GM12878 (cell line): ENCODE measurements around the gene PTPRJ. TPM values are rescaled to one million over a fixed set of nuclear protein-coding genes. Genes with fewer than 3 reads are reported as not detected.

Source experiments
- BHLHE40 ChIP-seq, 2 experiments: fragments of 450-650 bp in 1 of 2; IDR thresholded peaks; 2 replicates each; pipeline ENCODE4 v1.6.1; 2011 to 2017; ENCODE audit warnings: low read depth in 2 of 2, borderline replicate concordance in 1 of 2, improper control_type of control experiment in 1 of 2, low read length in 1 of 2, mild to moderate bottlenecking in 1 of 2
- CEBPB ChIP-seq, 2 experiments: fragments of 150-350 bp in 1 of 2; IDR thresholded peaks; 2 replicates each; pipeline ENCODE4 v1.6.1; 2012 to 2014; ENCODE audit warnings: low read depth in 2 of 2, low read length in 2 of 2, borderline replicate concordance in 1 of 2, inconsistent platforms in 1 of 2
- CHD4 ChIP-seq: fragments of 200-600 bp; sonication (generic); IDR thresholded peaks from 2 replicates; pipeline ENCODE4 v1.6.1; 2016; ENCODE audit warnings: mild to moderate bottlenecking
- DPF2 ChIP-seq: fragments of 450-650 bp; IDR thresholded peaks from 2 replicates; pipeline ENCODE4 v1.6.1; 2017; ENCODE audit warnings: mild to moderate bottlenecking
- FOS ChIP-seq: IDR thresholded peaks from 3 replicates; pipeline ENCODE4 v1.6.1; 2011; ENCODE audit warnings: borderline replicate concordance; ENCODE audit not compliant: insufficient read length; ENCODE audit errors: extremely low read depth
- HDAC2 ChIP-seq: fragments of 200-600 bp; sonication (generic); IDR thresholded peaks from 2 replicates; pipeline ENCODE4 v1.6.1; 2017
- IRF4 ChIP-seq: IDR thresholded peaks from 2 replicates; pipeline ENCODE4 v1.6.1; 2011; ENCODE audit warnings: low read depth, low read length
- KAT2A ChIP-seq: conservative IDR thresholded peaks from 2 replicates; pipeline ENCODE4 v1.6.1; 2011; ENCODE audit warnings: low read depth, low read length; ENCODE audit not compliant: control insufficient read depth
- MEF2A ChIP-seq: IDR thresholded peaks from 2 replicates; pipeline ENCODE4 v1.6.1; 2011; ENCODE audit warnings: low read depth, mild to moderate bottlenecking, low read length, moderate library complexity; ENCODE audit not compliant: insufficient read depth
- MXI1 ChIP-seq: fragments of 150-350 bp; IDR thresholded peaks from 2 replicates; pipeline ENCODE4 v1.6.1; 2011; ENCODE audit warnings: low read depth, mild to moderate bottlenecking, inconsistent platforms, low read length, improper control_type of control experiment
- MYB ChIP-seq: fragments of 150-350 bp; IDR thresholded peaks from 2 replicates; pipeline ENCODE4 v1.6.1; 2014; ENCODE audit warnings: mild to moderate bottlenecking, low read depth, low read length, borderline replicate concordance
- NFYB ChIP-seq: IDR thresholded peaks from 2 replicates; pipeline ENCODE4 v1.6.1; 2011; ENCODE audit warnings: low read depth, mild to moderate bottlenecking, low read length, improper control_type of control experiment, moderate library complexity; ENCODE audit not compliant: insufficient read depth
- NR2C1 ChIP-seq: fragments of 450-650 bp; IDR thresholded peaks from 2 replicates; pipeline ENCODE4 v1.6.1; 2017; ENCODE audit warnings: antibody characterized with exemption, mild to moderate bottlenecking, moderate library complexity
- POLR2AphosphoS5 ChIP-seq: IDR thresholded peaks from 2 replicates; pipeline ENCODE4 v1.6.1; 2011; ENCODE audit warnings: mild to moderate bottlenecking, low read length, inconsistent platforms
- RB1 ChIP-seq: fragments of 450-650 bp; formaldehyde crosslinking; IDR thresholded peaks from 2 replicates; pipeline ENCODE4 v1.6.1; 2017; ENCODE audit warnings: mild to moderate bottlenecking, borderline replicate concordance
- RCOR1 ChIP-seq: conservative IDR thresholded peaks from 2 replicates; pipeline ENCODE4 v1.6.1; 2012; ENCODE audit warnings: low read depth, low read length, improper control_type of control experiment
- RELA ChIP-seq: fragments of 450-650 bp; IDR thresholded peaks from 2 replicates; pipeline ENCODE4 v1.8.0; 2014; ENCODE audit warnings: borderline replicate concordance; ENCODE audit not compliant: partially characterized antibody
- SMAD1 ChIP-seq: fragments of 450-650 bp; IDR thresholded peaks from 2 replicates; pipeline ENCODE4 v1.6.1; 2018; ENCODE audit warnings: mild to moderate bottlenecking, low read depth; ENCODE audit not compliant: partially characterized antibody
- SMC3 ChIP-seq: IDR thresholded peaks from 2 replicates; pipeline ENCODE4 v1.6.1; 2011; ENCODE audit warnings: low read length, improper control_type of control experiment, borderline replicate concordance
- SUPT20H ChIP-seq: IDR thresholded peaks from 2 replicates; pipeline ENCODE4 v1.6.1; 2011; ENCODE audit warnings: low read depth, mild to moderate bottlenecking, low read length, moderate library complexity, borderline replicate concordance; ENCODE audit not compliant: control insufficient read depth
- TARDBP ChIP-seq: IDR thresholded peaks from 2 replicates; pipeline ENCODE4 v1.6.1; 2016; ENCODE audit warnings: borderline replicate concordance
- TBL1XR1 ChIP-seq: IDR thresholded peaks from 2 replicates; pipeline ENCODE4 v1.6.1; 2012; ENCODE audit warnings: low read depth, low read length, improper control_type of control experiment
- polyA plus RNA-seq, 11 experiments: library from polyadenylated mRNA; depleted of rRNA in 4 of 11; unstranded in 6 of 11; stranded (reverse) in 5 of 11; fragments of >200 nt; fragmentation: Nextera tagmentation in 4 of 11; fragmentation: Illumina TruSeq in 1 of 11; extraction: Ambion mirVana in 4 of 11; extraction: Trizol in 1 of 11; gene quantifications; 1 replicate in 1 of 11; 2 replicates in 10 of 11; pipeline versions ENCODE4 v1.2.1 to v1.2.3, GENCODE V29; 2011 to 2016; ENCODE audit warnings: inconsistent platforms in 2 of 11, missing spikeins in 2 of 11, low read depth in 1 of 11
- total RNA-seq, 4 experiments: library from RNA; depleted of rRNA in 3 of 4; stranded (reverse); fragments of >200 nt in 3 of 4; fragmentation: Illumina TruSeq in 1 of 4; extraction: Trizol in 1 of 4; gene quantifications; 2 replicates each; pipeline versions ENCODE4 v1.2.1 to v1.2.3, GENCODE V29; 2013 to 2021
- TF ChIP-seq, protein P1 (sequence below): fragments of 450-650 bp; IDR thresholded peaks from 2 replicates; pipeline ENCODE4 v1.6.1; 2018; ENCODE audit warnings: mild to moderate bottlenecking, low read depth, moderate library complexity; ENCODE audit not compliant: partially characterized antibody
- TF ChIP-seq, protein P2 (sequence below): fragments of 450-650 bp; IDR thresholded peaks from 2 replicates; pipeline ENCODE4 v1.6.1; 2017; ENCODE audit warnings: low read depth, mild to moderate bottlenecking, moderate library complexity
- TF ChIP-seq, protein P3 (sequence below): IDR thresholded peaks from 2 replicates; pipeline ENCODE4 v1.6.1; 2011; ENCODE audit warnings: borderline replicate concordance, low read depth, mild to moderate bottlenecking, moderate library complexity, low read length; ENCODE audit not compliant: insufficient read depth, poor library complexity, severe bottlenecking

PTPRJ gene
- total and polyA plus RNA-seq, 10 of the 15 experiments (the other 5 are each of a cell fraction or from before 2014, with no cell fraction given) = 0.22 to 22.4 (median 7.4) TPM

DNA sequence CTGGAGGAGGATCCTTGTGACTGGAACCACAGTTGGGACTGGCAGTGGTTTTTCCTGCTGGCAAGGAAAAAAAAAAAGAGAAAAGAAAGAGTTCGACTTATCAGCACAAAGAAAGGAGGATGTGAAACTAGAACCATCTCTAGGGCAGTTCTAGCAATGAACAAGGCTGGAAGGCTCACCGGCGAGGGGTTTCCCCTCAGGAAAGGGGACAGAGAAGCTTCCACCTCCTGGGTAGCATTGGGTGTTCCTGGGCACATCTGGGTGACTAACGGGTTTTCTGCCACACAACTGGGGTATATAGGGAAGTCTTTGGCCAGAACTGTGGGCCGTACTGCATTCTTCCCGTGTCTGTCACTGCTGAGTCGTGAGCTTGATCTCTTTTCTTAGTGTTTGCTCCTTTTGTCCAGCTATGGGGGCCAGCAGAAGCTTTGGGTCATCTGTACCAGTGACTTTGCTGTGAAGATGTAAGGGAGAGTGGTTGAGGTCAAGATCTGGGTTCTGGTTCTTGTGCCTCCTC is 126.9 kb downstream of the PTPRJ start (continued):
- TF ChIP-seq DPF2 (peak; percentile 75; the same call in 1 of the 2 replicates), CEBPB (IDR thresholded peaks at IDR 0.05; ENCODE audit: borderline replicate concordance in 1 of 2, low read depth in 2 of 2, low read length in 2 of 2) (peak in 1 of 2 experiments; percentile 42; a peak in 1 of 4 replicates), IRF4 (peak; percentile 92), SMC3 (no peak), RCOR1 (0 out of 2 replicates have a peak, but pooled peaks have one; percentile 79), HDAC2 (no peak), SUPT20H (no peak), MEF2A (0 out of 2 replicates have a peak, but pooled peaks have one; percentile 27), TARDBP (no peak), RELA (peak; percentile 47), RB1 (no peak), KAT2A (no peak), NR2C1 (no peak), CHD4 (no peak), MXI1 (0 out of 2 replicates have a peak, but pooled peaks have one; percentile 21), MYB (no peak), FOS (no peak), NFYB (no peak), BHLHE40 (IDR thresholded peaks at IDR 0.05; ENCODE audit: borderline replicate concordance in 1 of 2, low read depth in 2 of 2, low read length in 1 of 2) (0 out of 4 replicates have a peak, but pooled peaks of 1 of the 2 experiments have one; percentile 36), SMAD1 (no peak), TBL1XR1 (no peak), POLR2AphosphoS5 (no peak)
- TF ChIP-seq, protein P1, sequence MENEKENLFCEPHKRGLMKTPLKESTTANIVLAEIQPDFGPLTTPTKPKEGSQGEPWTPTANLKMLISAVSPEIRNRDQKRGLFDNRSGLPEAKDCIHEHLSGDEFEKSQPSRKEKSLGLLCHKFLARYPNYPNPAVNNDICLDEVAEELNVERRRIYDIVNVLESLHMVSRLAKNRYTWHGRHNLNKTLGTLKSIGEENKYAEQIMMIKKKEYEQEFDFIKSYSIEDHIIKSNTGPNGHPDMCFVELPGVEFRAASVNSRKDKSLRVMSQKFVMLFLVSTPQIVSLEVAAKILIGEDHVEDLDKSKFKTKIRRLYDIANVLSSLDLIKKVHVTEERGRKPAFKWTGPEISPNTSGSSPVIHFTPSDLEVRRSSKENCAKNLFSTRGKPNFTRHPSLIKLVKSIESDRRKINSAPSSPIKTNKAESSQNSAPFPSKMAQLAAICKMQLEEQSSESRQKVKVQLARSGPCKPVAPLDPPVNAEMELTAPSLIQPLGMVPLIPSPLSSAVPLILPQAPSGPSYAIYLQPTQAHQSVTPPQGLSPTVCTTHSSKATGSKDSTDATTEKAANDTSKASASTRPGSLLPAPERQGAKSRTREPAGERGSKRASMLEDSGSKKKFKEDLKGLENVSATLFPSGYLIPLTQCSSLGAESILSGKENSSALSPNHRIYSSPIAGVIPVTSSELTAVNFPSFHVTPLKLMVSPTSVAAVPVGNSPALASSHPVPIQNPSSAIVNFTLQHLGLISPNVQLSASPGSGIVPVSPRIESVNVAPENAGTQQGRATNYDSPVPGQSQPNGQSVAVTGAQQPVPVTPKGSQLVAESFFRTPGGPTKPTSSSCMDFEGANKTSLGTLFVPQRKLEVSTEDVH = no peak
- TF ChIP-seq, protein P2, sequence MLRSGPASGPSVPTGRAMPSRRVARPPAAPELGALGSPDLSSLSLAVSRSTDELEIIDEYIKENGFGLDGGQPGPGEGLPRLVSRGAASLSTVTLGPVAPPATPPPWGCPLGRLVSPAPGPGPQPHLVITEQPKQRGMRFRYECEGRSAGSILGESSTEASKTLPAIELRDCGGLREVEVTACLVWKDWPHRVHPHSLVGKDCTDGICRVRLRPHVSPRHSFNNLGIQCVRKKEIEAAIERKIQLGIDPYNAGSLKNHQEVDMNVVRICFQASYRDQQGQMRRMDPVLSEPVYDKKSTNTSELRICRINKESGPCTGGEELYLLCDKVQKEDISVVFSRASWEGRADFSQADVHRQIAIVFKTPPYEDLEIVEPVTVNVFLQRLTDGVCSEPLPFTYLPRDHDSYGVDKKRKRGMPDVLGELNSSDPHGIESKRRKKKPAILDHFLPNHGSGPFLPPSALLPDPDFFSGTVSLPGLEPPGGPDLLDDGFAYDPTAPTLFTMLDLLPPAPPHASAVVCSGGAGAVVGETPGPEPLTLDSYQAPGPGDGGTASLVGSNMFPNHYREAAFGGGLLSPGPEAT = peak; percentile 94
- TF ChIP-seq, protein P3, sequence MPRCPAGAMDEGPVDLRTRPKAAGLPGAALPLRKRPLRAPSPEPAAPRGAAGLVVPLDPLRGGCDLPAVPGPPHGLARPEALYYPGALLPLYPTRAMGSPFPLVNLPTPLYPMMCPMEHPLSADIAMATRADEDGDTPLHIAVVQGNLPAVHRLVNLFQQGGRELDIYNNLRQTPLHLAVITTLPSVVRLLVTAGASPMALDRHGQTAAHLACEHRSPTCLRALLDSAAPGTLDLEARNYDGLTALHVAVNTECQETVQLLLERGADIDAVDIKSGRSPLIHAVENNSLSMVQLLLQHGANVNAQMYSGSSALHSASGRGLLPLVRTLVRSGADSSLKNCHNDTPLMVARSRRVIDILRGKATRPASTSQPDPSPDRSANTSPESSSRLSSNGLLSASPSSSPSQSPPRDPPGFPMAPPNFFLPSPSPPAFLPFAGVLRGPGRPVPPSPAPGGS = peak; percentile 82
